GM18951 (cell line): Measurements from ENCODE around the gene ST6GALNAC2.
"Not testable (repeated sequence)": the region's sequence is repeated elsewhere in the genome, so short reads cannot be mapped to it uniquely, and the experiment has no call there.

Source experiments
- POLR2A ChIP-seq: IDR thresholded peaks from 4 replicates; pipeline ENCODE4 v1.6.1; 2011; ENCODE audit warnings: mild to moderate bottlenecking; ENCODE audit not compliant: insufficient read length, insufficient read depth; ENCODE audit errors: extremely low read depth
- in situ Hi-C: fragments of 300-500 bp; cut with MboI; formaldehyde crosslinking; loops from one replicate; pipeline ENCODE4 v1.12.0; 2022; ENCODE audit warnings: low sequenced_read_pairs, mixed read lengths, inconsistent platforms; ENCODE audit not compliant: unreplicated experiment

The ST6GALNAC2 gene

GRCh38 chr17:76612977-76613851, 27.6 kb upstream of the ST6GALNAC2 start:
- TF ChIP-seq POLR2A, result no peak
- in situ Hi-C loops, result no loop called here

GRCh38 chr17:76612465-76612864, 26.8 kb upstream of the ST6GALNAC2 start:
- TF ChIP-seq POLR2A, result no peak
- in situ Hi-C loops, result no loop called here

GRCh38 chr17:76611758-76612157, 26.1 kb upstream of the ST6GALNAC2 start:
- no peak for TF ChIP-seq POLR2A
- in situ Hi-C loops, result no loop called here

GRCh38 chr17:76611080-76611749, 25.6 kb upstream of the ST6GALNAC2 start:
- in situ Hi-C loops, result not testable (repeated sequence)

- in situ Hi-C loops, result not testable (repeated sequence)
Observed at GRCh38 chr17:76606685-76607084, 21.0 kb upstream of the ST6GALNAC2 start.

GRCh38 chr17:76601065-76601464, 15.4 kb upstream of the ST6GALNAC2 start:
- in situ Hi-C loops, result no loop called here
- no peak for TF ChIP-seq POLR2A

- no peak for TF ChIP-seq POLR2A
- in situ Hi-C loops, result no loop called here
Observed at GRCh38 chr17:76599694-76600460, 14.2 kb upstream of the ST6GALNAC2 start.

GRCh38 chr17:76598004-76598439, 12.4 kb upstream of the ST6GALNAC2 start:
- TF ChIP-seq POLR2A, result no peak
- in situ Hi-C loops, result no loop called here

GRCh38 chr17:76597156-76598003, 11.7 kb upstream of the ST6GALNAC2 start:
- in situ Hi-C loops, result no loop called here
- TF ChIP-seq POLR2A, result no peak

- in situ Hi-C loops, result no loop called here
- TF ChIP-seq POLR2A, result no peak
Observed at GRCh38 chr17:76594690-76595089, 9.0 kb upstream of the ST6GALNAC2 start.

- no peak for TF ChIP-seq POLR2A
- in situ Hi-C loops, result no loop called here
Observed at GRCh38 chr17:76593959-76594358, 8.3 kb upstream of the ST6GALNAC2 start.

GRCh38 chr17:76593384-76593826, 7.7 kb upstream of the ST6GALNAC2 start:
- no peak for TF ChIP-seq POLR2A
- in situ Hi-C loops, result no loop called here

- in situ Hi-C loops, result no loop called here
- TF ChIP-seq POLR2A, result no peak
Observed at GRCh38 chr17:76588182-76588581, 2.5 kb upstream of the ST6GALNAC2 start.
